Measurements from ENCODE around the gene OXNAD1.

DNA sequence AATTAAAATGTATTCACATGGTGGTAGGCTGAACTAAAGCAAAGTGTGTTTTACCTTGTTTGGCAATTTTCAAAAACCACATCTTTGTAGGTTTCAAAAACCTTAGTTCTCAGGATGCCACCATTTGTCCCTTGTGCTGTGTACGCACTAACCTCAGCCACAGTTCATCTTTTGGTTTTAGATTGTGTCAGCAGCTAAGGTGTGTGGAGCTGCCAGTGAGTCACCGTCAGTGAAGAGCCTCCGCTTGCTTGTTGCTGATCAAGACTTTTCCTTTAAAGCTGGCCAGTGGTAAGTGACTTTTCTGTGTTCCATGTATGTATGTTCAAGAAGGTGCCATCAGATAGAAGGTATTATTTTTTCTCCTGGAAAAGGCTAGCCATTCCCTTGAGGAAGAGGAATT is 21.1 kb downstream of the OXNAD1 start:
- TF ChIP-seq POLR2A (IDR thresholded peaks at IDR 0.05; ENCODE audit: borderline replicate concordance, extremely low read depth, insufficient read depth, insufficient read length) (no peak), RAD21 (IDR thresholded peaks at IDR 0.05; ENCODE audit: low read depth) (no peak), ZNF274 (IDR thresholded peaks at IDR 0.05; ENCODE audit: low read depth, low read length) (no peak), YY1 (IDR thresholded peaks at IDR 0.05; ENCODE audit: extremely low read depth, insufficient replicate concordance, low read depth, low read length) (no peak)
- TF ChIP-seq, protein P1, sequence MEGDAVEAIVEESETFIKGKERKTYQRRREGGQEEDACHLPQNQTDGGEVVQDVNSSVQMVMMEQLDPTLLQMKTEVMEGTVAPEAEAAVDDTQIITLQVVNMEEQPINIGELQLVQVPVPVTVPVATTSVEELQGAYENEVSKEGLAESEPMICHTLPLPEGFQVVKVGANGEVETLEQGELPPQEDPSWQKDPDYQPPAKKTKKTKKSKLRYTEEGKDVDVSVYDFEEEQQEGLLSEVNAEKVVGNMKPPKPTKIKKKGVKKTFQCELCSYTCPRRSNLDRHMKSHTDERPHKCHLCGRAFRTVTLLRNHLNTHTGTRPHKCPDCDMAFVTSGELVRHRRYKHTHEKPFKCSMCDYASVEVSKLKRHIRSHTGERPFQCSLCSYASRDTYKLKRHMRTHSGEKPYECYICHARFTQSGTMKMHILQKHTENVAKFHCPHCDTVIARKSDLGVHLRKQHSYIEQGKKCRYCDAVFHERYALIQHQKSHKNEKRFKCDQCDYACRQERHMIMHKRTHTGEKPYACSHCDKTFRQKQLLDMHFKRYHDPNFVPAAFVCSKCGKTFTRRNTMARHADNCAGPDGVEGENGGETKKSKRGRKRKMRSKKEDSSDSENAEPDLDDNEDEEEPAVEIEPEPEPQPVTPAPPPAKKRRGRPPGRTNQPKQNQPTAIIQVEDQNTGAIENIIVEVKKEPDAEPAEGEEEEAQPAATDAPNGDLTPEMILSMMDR (IDR thresholded peaks at IDR 0.05 in 2 of 3, conservative IDR thresholded peaks at IDR 0.05 in 1 of 3; ENCODE audit: borderline replicate concordance in 1 of 3, insufficient read depth in 1 of 3, low read depth in 2 of 3, low read length in 2 of 3), result no peak
- TF ChIP-seq, protein P2, sequence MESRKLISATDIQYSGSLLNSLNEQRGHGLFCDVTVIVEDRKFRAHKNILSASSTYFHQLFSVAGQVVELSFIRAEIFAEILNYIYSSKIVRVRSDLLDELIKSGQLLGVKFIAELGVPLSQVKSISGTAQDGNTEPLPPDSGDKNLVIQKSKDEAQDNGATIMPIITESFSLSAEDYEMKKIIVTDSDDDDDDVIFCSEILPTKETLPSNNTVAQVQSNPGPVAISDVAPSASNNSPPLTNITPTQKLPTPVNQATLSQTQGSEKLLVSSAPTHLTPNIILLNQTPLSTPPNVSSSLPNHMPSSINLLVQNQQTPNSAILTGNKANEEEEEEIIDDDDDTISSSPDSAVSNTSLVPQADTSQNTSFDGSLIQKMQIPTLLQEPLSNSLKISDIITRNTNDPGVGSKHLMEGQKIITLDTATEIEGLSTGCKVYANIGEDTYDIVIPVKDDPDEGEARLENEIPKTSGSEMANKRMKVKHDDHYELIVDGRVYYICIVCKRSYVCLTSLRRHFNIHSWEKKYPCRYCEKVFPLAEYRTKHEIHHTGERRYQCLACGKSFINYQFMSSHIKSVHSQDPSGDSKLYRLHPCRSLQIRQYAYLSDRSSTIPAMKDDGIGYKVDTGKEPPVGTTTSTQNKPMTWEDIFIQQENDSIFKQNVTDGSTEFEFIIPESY (IDR thresholded peaks at IDR 0.05; ENCODE audit: extremely low read depth, insufficient replicate concordance, low read length), result no peak

Data from HCT116 (cell line).